HepG2 (cell line): ENCODE results near the gene SERINC2. TPM values are rescaled to one million over a fixed set of nuclear protein-coding genes. Genes with fewer than 3 reads are reported as not detected.

ENCODE experiments used
- ATM ChIP-seq: fragments of 450-650 bp; IDR thresholded peaks from 2 replicates; pipeline ENCODE4 v1.7.1; 2017; ENCODE audit warnings: mild to moderate bottlenecking, borderline replicate concordance
- BATF2 ChIP-seq: sonication (generic); formaldehyde crosslinking; IDR thresholded peaks from 2 replicates; pipeline ENCODE4 v1.8.0; 2022; ENCODE audit warnings: mild to moderate bottlenecking, missing genetic modification reagents, moderate library complexity
- CAMTA2 ChIP-seq: sonication (generic); formaldehyde crosslinking; IDR thresholded peaks from 2 replicates; pipeline ENCODE4 v1.4.0; 2020; ENCODE audit warnings: mild to moderate bottlenecking, missing genetic modification reagents, borderline replicate concordance
- HMG20A ChIP-seq: IDR thresholded peaks from 2 replicates; pipeline ENCODE4 v1.6.1; 2016; ENCODE audit warnings: borderline replicate concordance
- HOXD1 ChIP-seq: sonication (generic); formaldehyde crosslinking; IDR thresholded peaks from 2 replicates; pipeline ENCODE4 v1.5.0; 2020; ENCODE audit warnings: missing genetic modification reagents
- IRX3 ChIP-seq: sonication (generic); formaldehyde crosslinking; IDR thresholded peaks from 2 replicates; pipeline ENCODE4 v1.8.1; 2023; ENCODE audit warnings: mild to moderate bottlenecking, low read depth, missing genetic modification reagents, borderline replicate concordance
- KAT8 ChIP-seq: IDR thresholded peaks from 2 replicates; pipeline ENCODE4 v1.6.1; 2016; ENCODE audit warnings: missing genetic modification reagents, missing compliant biosample characterization
- KDM2A ChIP-seq: sonication (generic); formaldehyde crosslinking; IDR thresholded peaks from 2 replicates; pipeline ENCODE4 v1.4.0; 2020; ENCODE audit warnings: low read depth, missing genetic modification reagents, borderline replicate concordance
- KDM5A ChIP-seq: fragments of 200-600 bp; sonication (generic); IDR thresholded peaks from 2 replicates; pipeline ENCODE4 v1.7.0; 2018; ENCODE audit warnings: antibody characterized with exemption, mild to moderate bottlenecking, low read length, borderline replicate concordance
- MED8 ChIP-seq: sonication (generic); formaldehyde crosslinking; IDR thresholded peaks from 2 replicates; pipeline ENCODE4 v1.8.1; 2023; ENCODE audit warnings: mild to moderate bottlenecking, missing genetic modification reagents; ENCODE audit not compliant: insufficient replicate concordance
- NCOR1 ChIP-seq: fragments of 200-600 bp; sonication (generic); IDR thresholded peaks from 2 replicates; pipeline ENCODE4 v1.7.0; 2017; ENCODE audit warnings: antibody characterized with exemption, low read length, borderline replicate concordance
- NR2F1 ChIP-seq, 2 experiments: fragments of 450-650 bp in 1 of 2; formaldehyde crosslinking in 1 of 2; IDR thresholded peaks; 2 replicates each; pipeline versions ENCODE4 v1.5.0 to v1.6.1; 2016 to 2020; ENCODE audit warnings: mild to moderate bottlenecking in 1 of 2, missing compliant biosample characterization in 1 of 2, missing genetic modification reagents in 1 of 2, moderate library complexity in 1 of 2
- PATZ1 ChIP-seq: sonication (generic); formaldehyde crosslinking; IDR thresholded peaks from 2 replicates; pipeline ENCODE4 v1.4.0; 2020; ENCODE audit warnings: missing genetic modification reagents
- PHB2 ChIP-seq: fragments of 450-650 bp; IDR thresholded peaks from 2 replicates; pipeline ENCODE4 v1.6.1; 2018; ENCODE audit not compliant: partially characterized antibody
- SNAI1 ChIP-seq: sonication (generic); formaldehyde crosslinking; IDR thresholded peaks from 2 replicates; pipeline ENCODE4 v1.5.0; 2020; ENCODE audit warnings: mild to moderate bottlenecking, missing genetic modification reagents, borderline replicate concordance
- ZBTB14 ChIP-seq: sonication (generic); formaldehyde crosslinking; IDR thresholded peaks from 2 replicates; pipeline ENCODE4 v1.4.0; 2020; ENCODE audit warnings: missing genetic modification reagents
- ZNF18 ChIP-seq: sonication (generic); formaldehyde crosslinking; IDR thresholded peaks from 2 replicates; pipeline ENCODE4 v1.8.0; 2022; ENCODE audit warnings: mild to moderate bottlenecking, missing genetic modification reagents; ENCODE audit not compliant: insufficient replicate concordance
- ZNF432 ChIP-seq: sonication (generic); formaldehyde crosslinking; IDR thresholded peaks from 2 replicates; pipeline ENCODE4 v1.5.0; 2020; ENCODE audit warnings: missing genetic modification reagents, mild to moderate bottlenecking, borderline replicate concordance
- ZNF749 ChIP-seq: sonication (generic); formaldehyde crosslinking; IDR thresholded peaks from 2 replicates; pipeline ENCODE4 v1.8.0; 2022; ENCODE audit warnings: mild to moderate bottlenecking, missing genetic modification reagents, moderate library complexity, borderline replicate concordance
- ZNF792 ChIP-seq: IDR thresholded peaks from 2 replicates; pipeline ENCODE4 v1.6.1; 2016
- ZNF879 ChIP-seq: sonication (generic); formaldehyde crosslinking; IDR thresholded peaks from 2 replicates; pipeline ENCODE4 v1.8.1; 2023; ENCODE audit warnings: missing genetic modification reagents
- polyA plus RNA-seq, 8 experiments: library from polyadenylated mRNA; depleted of rRNA in 3 of 8; stranded (reverse) in 7 of 8; unstranded in 1 of 8; fragments of >200 nt; fragmentation: Illumina TruSeq in 4 of 8; extraction: Trizol in 4 of 8; gene quantifications; 2 replicates each; pipeline versions ENCODE4 v1.2.1 to v1.2.3, GENCODE V29; 2011 to 2016; ENCODE audit warnings: low read depth in 4 of 8, missing spikeins in 1 of 8, mixed read lengths in 1 of 8; ENCODE audit not compliant: insufficient read depth in 1 of 8
- total RNA-seq, 5 experiments: library from RNA; depleted of rRNA; stranded (reverse); fragments of >200 nt; fragmentation: Illumina TruSeq; extraction: Trizol; gene quantifications; 2 replicates each; pipeline ENCODE4 v1.2.3, GENCODE V29; 2016; ENCODE audit warnings: low read depth in 1 of 5

SERINC2 gene
- total and polyA plus RNA-seq, 2 of the 13 experiments (the other 11 are each of a cell fraction or from before 2014, with no cell fraction given), result 4.8 to 126 TPM

- TF ChIP-seq HMG20A (CRISPR knock-in tag) (peak; percentile 57; the same call in 1 of the 2 replicates), KDM5A (no peak), NR2F1 (CRISPR knock-in tag; IDR thresholded peaks at IDR 0.05) (no peak), KDM2A (CRISPR knock-in tag) (peak; percentile 48; the same call in 1 of the 2 replicates), ZNF432 (CRISPR knock-in tag) (no peak), ZNF18 (CRISPR knock-in tag) (peak; percentile 75), PATZ1 (CRISPR knock-in tag) (peak; percentile 63; the same call in 1 of the 2 replicates), ATM (no peak), KAT8 (CRISPR knock-in tag) (peak; percentile 30; the same call in 1 of the 2 replicates), BATF2 (CRISPR knock-in tag) (no peak), CAMTA2 (CRISPR knock-in tag) (no peak), NCOR1 (no peak; the same call in 1 of the 2 replicates), ZNF792 (CRISPR knock-in tag) (no peak; the same call in 1 of the 2 replicates), ZNF749 (CRISPR knock-in tag) (no peak), ZBTB14 (CRISPR knock-in tag) (no peak), ZNF879 (CRISPR knock-in tag) (no peak), PHB2 (no peak), MED8 (peak; percentile 97), HOXD1 (peak; percentile 61; the same call in 1 of the 2 replicates), SNAI1 (no peak), IRX3 (CRISPR knock-in tag) (no peak)
These were observed 21.3 kb downstream of the SERINC2 start (continued) for GRCh38 chr1:31434101-31434871.
